HUES48 (cell line): ENCODE data around the gene SF1.

ENCODE experiments used
- H3K27ac ChIP-seq: one replicate; pipeline ENCODE4 v1.7.0; 2013; ENCODE audit warnings: low read depth, low read length, inconsistent platforms
- H3K27me3 ChIP-seq: 2 replicates; pipeline ENCODE4 v1.6.1; 2013; ENCODE audit warnings: mild to moderate bottlenecking, low read length; ENCODE audit not compliant: control insufficient read depth, insufficient read depth
- H3K36me3 ChIP-seq: 2 replicates; pipeline ENCODE4 v1.6.1; 2013; ENCODE audit warnings: low read length; ENCODE audit not compliant: control insufficient read depth, insufficient read depth
- H3K4me1 ChIP-seq: 2 replicates; pipeline ENCODE4 v1.6.1; 2013; ENCODE audit warnings: mild to moderate bottlenecking, low read length; ENCODE audit not compliant: control insufficient read depth, insufficient read depth
- H3K4me3 ChIP-seq: 2 replicates; pipeline ENCODE4 v1.5.1; 2013; ENCODE audit warnings: mild to moderate bottlenecking, low read depth, low read length
- H3K9ac ChIP-seq: 2 replicates; pipeline ENCODE4 v1.6.1; 2013; ENCODE audit warnings: mild to moderate bottlenecking, low read depth, low read length, moderate library complexity
- H3K9me3 ChIP-seq: 2 replicates; pipeline ENCODE4 v1.6.1; 2013; ENCODE audit warnings: low read length; ENCODE audit not compliant: control insufficient read depth, insufficient read depth

Gene SF1

GRCh38 chr11:64810271-64810890, 32.0 kb upstream of the SF1 start, which contains the start of gene MEN1:
MEN1 (minus strand) TSS chr11:64810551; CDS start chr11:64810109, 442 bp downstream.
- H3K9ac ChIP-seq = no peak within 1 kb of the TSS
- H3K4me3 ChIP-seq = peak within 1 kb of the TSS; percentile 77
- no peaks in the 10 kb centered on the region for H3K27me3 ChIP-seq
- no peaks in the 10 kb centered on the region for H3K9me3 ChIP-seq
- H3K4me1 ChIP-seq = peaks cover 5% of the 10 kb centered on the region; the same call in 1 of the 2 replicates
- H3K36me3 ChIP-seq = peaks cover 30% of the 10 kb centered on the region
- no peak within 1 kb of the TSS for H3K27ac ChIP-seq

- Histone ChIP-seq H3K4me1 (peaks cover 5% of the 10 kb centered on the region; the same call in 1 of the 2 replicates), H3K36me3 (peaks cover 36% of the 10 kb centered on the region), H3K9ac (no peak overlapping the region), H3K27me3 (no peaks in the 10 kb centered on the region), H3K9me3 (no peaks in the 10 kb centered on the region), H3K27ac (no peak overlapping the region), H3K4me3 (peak overlapping the region; percentile 77)
Observed at GRCh38 chr11:64809781-64810241, 31.5 kb upstream of the SF1 start.

GRCh38 chr11:64805481-64805880, 27.1 kb upstream of the SF1 start:
- Histone ChIP-seq H3K4me1 (peaks cover 13% of the 10 kb centered on the region), H3K9ac (no peak overlapping the region), H3K9me3 (no peaks in the 10 kb centered on the region), H3K27ac (no peak overlapping the region), H3K4me3 (no peak overlapping the region), H3K36me3 (peaks cover 43% of the 10 kb centered on the region), H3K27me3 (no peaks in the 10 kb centered on the region)

- H3K9me3 ChIP-seq = no peaks in the 10 kb centered on the region
- no peaks in the 10 kb centered on the region for H3K27me3 ChIP-seq
- H3K9ac ChIP-seq = no peak overlapping the region
- peak overlapping the region; percentile 79 for H3K4me3 ChIP-seq
- peak overlapping the region; percentile 88 for H3K27ac ChIP-seq
- H3K4me1 ChIP-seq = peaks cover 13% of the 10 kb centered on the region
- peaks cover 47% of the 10 kb centered on the region for H3K36me3 ChIP-seq
Observed at GRCh38 chr11:64804346-64805210, 26.2 kb upstream of the SF1 start.

GRCh38 chr11:64803846-64804345, 25.6 kb upstream of the SF1 start:
- Histone ChIP-seq H3K9me3 (no peaks in the 10 kb centered on the region), H3K27ac (peak overlapping the region; percentile 88), H3K36me3 (peaks cover 49% of the 10 kb centered on the region), H3K4me1 (peaks cover 8% of the 10 kb centered on the region), H3K9ac (no peak overlapping the region), H3K27me3 (no peaks in the 10 kb centered on the region), H3K4me3 (peak overlapping the region; percentile 79)

- Histone ChIP-seq H3K36me3 (peaks cover 47% of the 10 kb centered on the region), H3K9me3 (no peaks in the 10 kb centered on the region), H3K27ac (peak within 1 kb of the TSS; percentile 88), H3K9ac (peak within 1 kb of the TSS; percentile 46), H3K4me1 (peaks cover 8% of the 10 kb centered on the region), H3K4me3 (peak within 1 kb of the TSS; percentile 79), H3K27me3 (no peaks in the 10 kb centered on the region)
Observed at GRCh38 chr11:64803158-64803845, 25.0 kb upstream of the SF1 start, which contains the start of gene MAP4K2. MAP4K2 (minus strand) TSS chr11:64803214; CDS start chr11:64803149, 65 bp downstream.

- H3K9me3 ChIP-seq = no peaks in the 10 kb centered on the region
- peaks cover 8% of the 10 kb centered on the region for H3K4me1 ChIP-seq
- peaks cover 40% of the 10 kb centered on the region for H3K36me3 ChIP-seq
- no peak overlapping the region for H3K27ac ChIP-seq
- H3K9ac ChIP-seq = no peak overlapping the region
- H3K27me3 ChIP-seq = no peaks in the 10 kb centered on the region
- H3K4me3 ChIP-seq = peak overlapping the region; percentile 66
Observed at GRCh38 chr11:64802370-64803157, 24.2 kb upstream of the SF1 start.

GRCh38 chr11:64801561-64802369, 23.4 kb upstream of the SF1 start:
- peaks cover 35% of the 10 kb centered on the region for H3K36me3 ChIP-seq
- no peaks in the 10 kb centered on the region for H3K9me3 ChIP-seq
- no peaks in the 10 kb centered on the region for H3K27me3 ChIP-seq
- no peak overlapping the region; the same call in 1 of the 2 replicates for H3K4me3 ChIP-seq
- H3K27ac ChIP-seq = no peak overlapping the region
- H3K4me1 ChIP-seq = peaks cover 8% of the 10 kb centered on the region
- H3K9ac ChIP-seq = no peak overlapping the region

GRCh38 chr11:64801158-64801464, 22.8 kb upstream of the SF1 start:
- Histone ChIP-seq H3K36me3 (peaks cover 34% of the 10 kb centered on the region), H3K9me3 (no peaks in the 10 kb centered on the region), H3K4me1 (peaks cover 8% of the 10 kb centered on the region), H3K4me3 (no peak overlapping the region), H3K27ac (no peak overlapping the region), H3K9ac (no peak overlapping the region), H3K27me3 (no peaks in the 10 kb centered on the region)
